Subcutaneous adipose tissue (tissue), 4 donors: ENCODE results near the gene GGPS1. TPM values are rescaled to one million over a fixed set of nuclear protein-coding genes. Genes with fewer than 3 reads are reported as not detected.

Source experiments
- total RNA-seq, 4 donors: library from RNA; depleted of rRNA; stranded (reverse); fragments of >200 nt; gene quantifications; one replicate each; pipeline ENCODE4 v1.1.0, GENCODE V29; 2016
- TF ChIP-seq, protein P1 (sequence below): fragments of 450-650 bp; IDR thresholded peaks from one replicate; pipeline ENCODE4 v1.5.1; 2016; ENCODE audit warnings: low read depth, mild to moderate bottlenecking, control low read depth, antibody characterized with exemption, moderate library complexity

The GGPS1 gene
- total RNA-seq, 4 donors from 2014 or later, result 11.5 to 38.8 (median 24.0) TPM

DNA sequence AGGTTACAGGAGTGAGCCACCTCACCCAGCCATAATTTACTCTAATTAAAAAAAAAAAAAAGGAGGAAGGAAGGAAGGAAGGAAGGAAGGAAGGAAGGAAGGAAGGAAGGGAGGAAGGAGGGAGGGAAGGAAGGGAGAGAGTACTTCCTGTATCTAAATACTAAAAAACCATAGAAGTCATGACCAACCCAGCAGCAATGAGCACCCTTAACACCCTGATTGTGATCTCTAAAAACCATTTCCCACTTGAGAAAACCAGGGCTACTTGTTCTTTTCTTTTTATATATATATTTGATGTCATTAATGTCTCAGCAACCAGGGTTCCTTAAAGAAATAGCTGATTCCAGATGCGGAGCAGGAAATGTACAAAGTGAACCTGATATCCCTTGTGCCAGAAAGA is 31.6 kb upstream of the GGPS1 start:
- TF ChIP-seq, protein P1, sequence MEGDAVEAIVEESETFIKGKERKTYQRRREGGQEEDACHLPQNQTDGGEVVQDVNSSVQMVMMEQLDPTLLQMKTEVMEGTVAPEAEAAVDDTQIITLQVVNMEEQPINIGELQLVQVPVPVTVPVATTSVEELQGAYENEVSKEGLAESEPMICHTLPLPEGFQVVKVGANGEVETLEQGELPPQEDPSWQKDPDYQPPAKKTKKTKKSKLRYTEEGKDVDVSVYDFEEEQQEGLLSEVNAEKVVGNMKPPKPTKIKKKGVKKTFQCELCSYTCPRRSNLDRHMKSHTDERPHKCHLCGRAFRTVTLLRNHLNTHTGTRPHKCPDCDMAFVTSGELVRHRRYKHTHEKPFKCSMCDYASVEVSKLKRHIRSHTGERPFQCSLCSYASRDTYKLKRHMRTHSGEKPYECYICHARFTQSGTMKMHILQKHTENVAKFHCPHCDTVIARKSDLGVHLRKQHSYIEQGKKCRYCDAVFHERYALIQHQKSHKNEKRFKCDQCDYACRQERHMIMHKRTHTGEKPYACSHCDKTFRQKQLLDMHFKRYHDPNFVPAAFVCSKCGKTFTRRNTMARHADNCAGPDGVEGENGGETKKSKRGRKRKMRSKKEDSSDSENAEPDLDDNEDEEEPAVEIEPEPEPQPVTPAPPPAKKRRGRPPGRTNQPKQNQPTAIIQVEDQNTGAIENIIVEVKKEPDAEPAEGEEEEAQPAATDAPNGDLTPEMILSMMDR, result no peak

DNA sequence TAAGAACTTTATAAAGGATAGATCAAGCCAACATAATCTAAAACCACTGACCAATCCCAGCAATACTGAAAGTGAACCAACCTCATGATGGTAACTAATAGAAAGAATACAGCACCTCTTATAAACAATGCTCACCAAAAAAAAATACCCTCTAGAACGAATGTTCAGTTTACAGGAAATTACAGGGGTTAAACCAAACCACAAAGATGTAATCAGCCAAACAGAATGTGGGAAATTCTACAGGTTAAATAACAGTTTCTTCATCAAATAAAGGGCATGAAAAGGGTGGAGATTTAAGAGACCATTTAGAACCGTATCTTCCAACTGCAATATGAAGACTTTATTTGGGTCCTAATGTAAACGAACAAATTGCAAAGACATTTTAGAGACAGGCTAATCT is 30.8 kb upstream of the GGPS1 start:
- TF ChIP-seq, protein P1, result no peak

DNA sequence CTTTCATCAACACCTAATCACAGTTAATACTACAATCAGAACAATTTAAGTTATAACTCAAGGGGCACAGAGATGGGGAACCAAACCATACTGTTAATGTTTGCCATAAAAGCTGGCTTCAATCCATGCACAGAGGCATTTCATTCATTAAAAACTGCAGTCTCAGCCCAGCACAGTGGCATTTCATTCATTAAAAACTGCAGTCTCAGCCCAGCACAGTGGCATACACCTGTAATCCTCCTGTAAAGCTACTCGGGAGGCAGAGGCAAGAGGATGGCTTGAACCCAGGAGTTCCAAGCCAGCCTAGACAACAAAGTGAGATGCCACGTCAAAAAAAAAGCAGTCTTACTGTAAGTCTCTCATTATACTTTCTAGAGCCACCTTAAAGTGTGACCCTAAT is 29.6 kb upstream of the GGPS1 start:
- TF ChIP-seq, protein P1, result no peak

DNA sequence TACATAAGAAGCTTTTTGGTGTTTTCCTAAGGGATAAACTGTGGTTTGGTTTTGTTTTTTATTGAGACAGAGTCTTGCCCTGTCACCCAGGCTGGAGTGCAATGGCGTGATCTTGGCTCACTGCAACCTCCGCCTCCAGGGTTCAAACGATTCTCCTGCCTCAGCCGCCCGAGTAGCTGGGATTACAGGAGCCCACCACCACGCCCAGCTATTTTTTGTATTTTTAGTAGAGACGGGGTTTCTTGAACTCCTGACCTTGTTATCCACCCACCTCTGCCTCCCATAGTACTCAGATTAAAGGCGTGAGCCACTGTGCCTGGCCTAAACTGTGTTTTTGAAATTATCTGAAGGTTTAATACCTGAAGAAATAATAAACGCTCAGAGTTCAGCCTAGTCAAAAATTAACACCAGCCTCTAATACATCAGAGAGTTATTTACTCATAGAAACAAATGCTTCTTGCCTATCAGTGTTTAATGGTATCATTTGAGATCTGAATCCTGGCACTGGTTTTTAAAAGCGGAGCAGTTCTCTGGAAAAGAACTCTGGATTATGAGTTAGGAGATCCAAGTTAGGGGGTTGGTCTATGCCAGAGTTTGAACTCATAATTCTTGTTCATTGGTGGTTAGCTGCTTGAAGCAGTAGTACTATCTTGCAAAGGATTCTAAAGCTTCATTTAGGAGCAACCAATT is 29.1 kb upstream of the GGPS1 start:
- TF ChIP-seq, protein P1, result no peak

DNA sequence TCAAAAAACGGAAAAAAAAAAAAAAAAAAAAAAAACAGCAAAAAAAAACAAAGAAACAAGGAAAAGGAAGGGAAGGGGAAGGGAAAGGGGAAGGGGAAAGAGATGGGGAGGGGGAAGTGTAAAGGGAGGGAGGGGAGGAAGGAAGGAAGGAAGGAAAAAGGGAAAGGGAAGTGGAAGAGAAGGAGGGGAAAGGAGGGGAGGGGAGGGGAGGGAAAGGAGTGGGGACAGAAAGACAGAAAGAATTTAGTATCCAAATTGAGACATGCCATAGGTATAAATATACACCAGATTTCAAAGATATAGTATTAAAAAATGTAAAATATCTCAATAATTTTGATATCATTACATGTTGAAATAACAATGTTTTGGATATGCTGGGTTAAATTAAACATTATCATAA is 26.2 kb upstream of the GGPS1 start:
- TF ChIP-seq, protein P1, result no peak

DNA sequence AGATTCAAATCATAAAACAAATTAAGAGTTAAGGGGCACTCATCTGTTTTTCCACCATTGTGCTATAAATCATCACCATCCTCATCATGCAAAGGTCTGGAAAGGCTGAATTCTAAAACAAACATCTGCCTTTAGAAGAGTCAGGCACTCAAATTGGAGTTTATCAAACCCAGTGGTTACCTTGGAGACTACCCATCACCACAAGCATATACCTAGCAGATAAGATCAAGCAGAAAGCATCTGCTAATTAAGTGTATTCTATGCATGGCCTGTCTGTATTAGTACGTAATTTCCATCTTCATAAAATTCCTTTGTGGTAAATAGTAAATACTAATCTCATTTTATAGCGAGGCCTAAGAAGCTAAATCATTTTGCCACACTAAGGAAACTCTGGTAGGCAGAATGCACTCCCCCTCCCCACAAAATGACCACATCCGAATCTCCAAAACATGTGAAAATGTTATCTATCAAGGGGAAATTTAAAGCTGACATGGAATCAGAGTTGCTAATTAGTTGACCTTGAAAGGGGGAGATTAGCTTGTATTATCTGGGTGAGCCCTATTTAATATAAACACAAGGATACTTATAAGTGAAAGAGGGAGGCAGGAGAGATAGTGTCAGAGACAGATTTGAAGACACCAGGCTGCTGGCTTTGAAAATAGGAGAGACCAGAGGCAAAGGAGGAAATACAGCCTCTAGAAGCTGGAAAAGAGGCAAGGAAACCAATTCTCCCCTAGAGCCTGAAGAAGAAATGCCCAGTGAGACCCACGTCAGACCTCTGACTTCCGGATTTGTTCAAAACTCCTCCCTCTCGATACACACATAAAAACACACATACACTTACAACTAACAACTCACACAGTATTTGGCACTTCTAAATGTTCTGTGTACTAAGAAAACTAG is 23.6 kb upstream of the GGPS1 start:
- TF ChIP-seq, protein P1, result no peak
